HG03342 (cell line): ENCODE measurements around the gene ADAM12.
"Not testable (repeated sequence)": the region's sequence is repeated elsewhere in the genome, so short reads cannot be mapped to it uniquely, and the experiment has no call there.

Experiments used
- ATAC-seq: cut with Tn5 transposase; IDR thresholded peaks from one replicate; pipeline ENCODE4 v1.9.1; 2021; ENCODE audit warnings: mild to moderate bottlenecking, moderate library complexity; ENCODE audit not compliant: unreplicated experiment

Gene ADAM12

DNA sequence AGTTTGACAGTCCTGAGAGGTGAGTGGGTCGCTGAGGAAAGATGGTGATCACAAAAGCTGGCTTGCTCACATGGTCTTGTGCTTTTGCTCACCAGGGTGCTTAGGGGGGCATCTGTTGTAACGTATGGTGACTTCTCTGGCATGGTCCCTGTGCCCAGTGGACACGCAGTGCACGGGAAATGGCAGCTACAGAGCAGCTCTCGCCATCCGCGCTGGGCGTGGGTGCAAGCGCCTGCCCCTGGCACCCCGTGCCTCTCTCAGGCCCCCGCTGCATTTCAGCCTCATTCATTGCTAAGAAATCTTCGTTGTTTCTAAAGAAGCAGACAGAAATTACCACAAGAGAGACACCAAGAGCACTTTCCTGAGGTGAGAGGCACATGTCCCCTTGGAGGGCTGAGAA lies 390.7 kb downstream of the ADAM12 start:
- ATAC-seq: no peak

DNA sequence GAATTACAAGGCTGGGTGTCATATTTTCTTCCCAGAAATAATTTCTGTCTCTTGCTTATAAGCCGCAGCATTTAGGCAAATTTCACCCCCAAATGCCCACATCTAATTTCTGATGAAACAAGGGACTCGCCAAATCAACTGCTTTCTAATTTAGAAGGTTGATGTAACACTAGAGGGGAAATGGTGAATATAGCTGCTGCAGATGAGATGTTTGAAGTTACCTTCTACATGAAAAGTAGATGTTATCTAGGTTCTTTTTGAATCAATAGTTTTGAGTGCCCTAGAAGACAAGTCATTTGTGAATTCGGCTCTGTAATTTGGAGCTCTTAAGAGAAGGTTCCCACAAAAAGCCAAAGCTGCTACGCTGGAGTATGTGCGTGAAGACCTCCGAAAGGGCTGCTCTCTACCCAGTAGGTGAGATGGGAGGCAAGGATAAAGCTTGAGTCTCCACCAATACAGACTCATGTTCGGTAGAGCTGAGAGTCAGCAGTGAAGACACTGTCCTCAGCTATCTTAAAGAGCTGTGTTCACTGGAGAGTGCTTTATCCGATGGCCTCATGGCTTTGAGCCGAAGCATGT lies 392.5 kb downstream of the ADAM12 start:
- no peak for ATAC-seq

- ATAC-seq: no peak
Observed at GRCh38 chr10:125994601-125995000, 393.7 kb downstream of the ADAM12 start.

DNA sequence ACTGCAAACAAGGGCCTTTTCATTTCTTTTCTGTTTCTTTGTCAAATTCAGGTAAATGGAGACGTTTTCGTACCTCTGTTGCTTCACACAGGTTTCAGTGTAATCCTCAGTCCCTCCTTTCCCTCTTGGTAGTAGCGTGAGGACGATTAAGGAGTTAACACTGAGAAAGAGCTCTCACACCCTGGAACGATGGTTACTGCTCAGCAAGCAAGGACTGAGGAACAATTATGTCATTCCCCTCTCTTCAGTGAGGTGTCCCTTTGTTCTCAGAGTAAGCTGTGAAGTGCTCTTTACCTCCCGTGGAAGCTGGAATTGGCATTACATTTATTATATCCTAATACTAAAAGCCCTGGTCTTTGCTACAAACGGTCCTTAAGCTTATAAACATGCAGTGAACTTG lies 396.0 kb downstream of the ADAM12 start:
- ATAC-seq: no peak

GRCh38 chr10:125991392-125991791 lies 396.9 kb downstream of the ADAM12 start:
- no peak for ATAC-seq

DNA sequence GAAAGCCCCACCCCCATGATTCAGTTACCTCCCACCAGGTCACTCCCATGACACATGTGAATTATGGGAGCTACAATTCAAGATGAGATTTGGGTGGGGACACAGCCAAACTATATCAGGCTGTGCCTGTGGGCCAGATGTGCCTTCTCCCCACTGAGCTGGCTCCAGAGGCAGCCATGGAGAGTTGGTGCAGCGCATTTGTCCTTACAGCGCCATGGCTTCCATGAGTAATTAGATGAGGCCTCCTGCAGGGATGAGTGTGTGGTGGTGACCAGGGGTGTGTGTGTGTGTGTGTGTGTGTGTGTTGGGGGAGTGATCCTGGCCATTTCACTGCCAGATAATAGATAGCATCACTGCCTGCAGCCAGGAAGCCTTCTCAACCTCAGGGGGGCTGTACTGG lies 397.3 kb downstream of the ADAM12 start:
- no peak for ATAC-seq

DNA sequence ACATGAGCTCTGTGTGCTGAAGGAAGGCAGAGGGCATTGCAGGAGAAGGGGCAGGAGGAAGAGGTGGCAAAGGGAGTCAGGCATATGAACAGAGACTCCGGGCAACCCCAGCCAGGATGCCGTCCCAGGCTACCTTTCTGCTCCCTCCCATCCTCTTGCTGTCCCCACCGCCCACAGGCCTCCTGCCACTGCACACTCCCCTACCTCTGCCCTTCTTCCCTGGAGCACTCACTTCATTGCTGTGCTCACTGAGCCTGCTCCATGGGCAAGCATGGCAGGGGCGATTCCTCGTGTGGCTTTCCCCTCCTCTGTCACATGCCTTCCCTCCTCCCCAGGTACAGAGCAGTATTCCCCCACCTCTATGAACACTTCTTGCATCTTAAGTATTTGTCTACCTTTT lies 398.5 kb downstream of the ADAM12 start:
- no peak for ATAC-seq

- ATAC-seq: no peak
Observed at GRCh38 chr10:125985557-125986240, 402.6 kb downstream of the ADAM12 start.

- ATAC-seq: no peak
Observed at GRCh38 chr10:125984865-125985495, 403.3 kb downstream of the ADAM12 start.

DNA sequence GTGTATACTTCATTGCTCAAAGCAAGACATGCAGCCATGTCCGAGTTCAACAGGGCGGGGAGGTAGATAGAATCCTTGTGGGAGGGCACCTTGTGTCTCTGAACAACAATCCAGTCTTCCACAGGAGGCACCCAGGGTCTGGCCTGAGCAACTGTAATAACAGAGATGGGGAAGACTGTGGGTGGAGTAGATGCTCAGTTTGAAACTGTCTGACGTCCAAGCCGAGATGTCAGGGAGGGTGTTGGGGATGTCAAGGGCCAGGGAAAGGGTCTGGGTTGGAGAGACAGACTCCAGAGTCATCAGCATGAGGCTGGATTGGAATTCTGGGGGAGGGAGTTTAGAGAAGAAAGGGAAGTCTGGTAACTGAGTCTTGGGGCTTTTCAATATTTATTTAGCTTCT lies 403.9 kb downstream of the ADAM12 start:
- ATAC-seq: no peak

DNA sequence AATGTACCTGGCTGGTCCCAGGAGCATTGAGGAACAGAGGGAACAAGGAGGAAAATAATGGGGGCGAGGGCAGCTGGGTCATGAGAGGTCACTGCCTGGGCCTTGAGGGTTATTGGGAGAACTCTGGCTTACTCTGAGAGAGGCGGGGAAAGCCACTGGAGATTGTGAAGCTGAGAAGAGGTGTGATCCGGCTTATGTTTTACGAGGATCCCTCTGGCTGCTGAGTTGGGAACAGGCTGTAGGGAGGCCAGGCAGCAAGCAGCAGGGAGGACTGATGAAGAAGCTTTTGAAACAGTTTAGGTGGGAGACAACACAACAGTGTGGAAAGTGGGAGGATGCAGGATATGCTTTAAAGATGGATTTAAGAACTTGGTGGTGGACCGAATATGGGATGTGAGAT lies 404.6 kb downstream of the ADAM12 start:
- ATAC-seq: no peak

DNA sequence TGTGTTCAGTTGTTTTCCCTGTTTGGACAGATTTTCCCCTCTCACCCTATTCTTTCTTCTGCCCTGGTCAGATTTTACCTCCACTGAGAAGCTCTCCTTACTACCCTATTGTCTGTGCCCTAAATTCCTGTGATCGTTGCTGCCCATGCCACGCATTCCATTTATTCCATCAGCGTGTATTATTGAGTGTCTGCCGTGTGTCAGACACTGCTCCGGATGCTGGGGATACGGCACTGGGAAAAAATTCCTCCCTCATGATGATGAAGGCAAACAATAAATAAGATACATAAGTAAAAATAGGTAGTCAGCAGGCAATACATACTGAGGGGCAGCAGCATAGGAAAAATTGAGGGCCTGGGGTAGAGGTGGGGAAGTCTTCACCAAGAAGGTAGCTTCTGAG lies 405.1 kb downstream of the ADAM12 start:
- ATAC-seq: no peak

DNA sequence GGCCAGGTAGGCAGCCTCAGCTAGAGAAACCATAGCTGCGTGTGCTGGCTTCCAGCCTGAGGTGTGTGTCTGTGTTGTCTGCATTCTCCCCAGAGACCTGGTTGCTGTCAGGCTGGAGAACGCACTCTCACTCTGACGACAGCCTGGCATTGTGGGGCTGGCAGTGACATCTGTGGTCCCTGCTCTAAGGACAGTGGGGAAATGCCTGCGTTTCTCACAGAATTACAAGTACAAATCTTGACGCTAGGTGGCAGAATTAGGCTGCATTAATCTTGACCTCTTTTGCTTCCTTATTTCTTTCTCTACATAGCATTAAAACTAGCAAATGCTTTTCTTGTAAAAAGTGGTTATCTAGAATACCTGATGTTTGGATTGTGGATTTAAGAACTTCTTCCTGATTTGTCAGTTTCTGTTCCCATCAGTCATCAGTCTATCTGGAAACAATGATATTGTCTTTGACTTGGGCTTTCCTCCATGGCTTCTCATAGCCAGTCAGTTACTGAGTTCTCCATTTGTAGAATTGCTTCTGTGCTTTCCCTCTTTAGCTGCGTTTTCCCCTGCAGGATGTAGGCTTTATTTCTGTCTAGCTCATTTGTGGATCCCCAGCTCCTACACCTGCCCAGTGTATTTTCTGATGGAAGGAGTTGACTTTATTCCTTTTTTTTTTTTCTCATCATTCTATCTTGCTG lies 405.9 kb downstream of the ADAM12 start:
- peak; percentile 84 for ATAC-seq

- no peak for ATAC-seq
Observed at GRCh38 chr10:125980521-125981035, 407.7 kb downstream of the ADAM12 start.

- no peak for ATAC-seq
Observed at GRCh38 chr10:125979976-125980375, 408.3 kb downstream of the ADAM12 start.

GRCh38 chr10:125976960-125977605 lies 411.2 kb downstream of the ADAM12 start:
- no peak for ATAC-seq

DNA sequence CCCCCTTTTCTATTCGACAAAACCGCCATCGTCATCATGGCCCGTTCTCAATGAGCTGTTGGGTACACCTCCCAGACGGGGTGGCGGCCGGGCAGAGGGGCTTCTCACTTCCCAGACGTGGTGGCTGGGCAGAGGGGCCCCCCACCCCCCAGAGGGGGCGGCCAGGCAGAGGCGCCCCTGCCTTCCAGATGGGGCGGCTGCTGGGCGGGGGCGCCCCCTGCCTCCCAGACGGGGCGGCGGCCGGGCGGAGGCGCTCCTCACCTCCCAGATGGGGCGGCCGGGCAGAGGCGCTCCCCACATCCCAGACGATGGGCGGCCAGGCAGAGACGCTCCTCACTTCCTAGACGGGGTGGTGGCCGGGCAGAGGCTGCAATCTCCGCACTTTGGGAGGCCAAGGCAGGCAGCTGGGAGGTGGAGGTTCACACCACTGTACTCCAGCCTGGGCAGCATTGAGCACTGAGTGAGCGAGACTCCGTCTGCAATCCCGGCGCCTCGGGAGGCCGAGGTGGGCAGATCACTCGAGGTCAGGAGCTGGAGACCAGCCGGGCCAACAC lies 418.1 kb downstream of the ADAM12 start:
- not testable (repeated sequence) for ATAC-seq

DNA sequence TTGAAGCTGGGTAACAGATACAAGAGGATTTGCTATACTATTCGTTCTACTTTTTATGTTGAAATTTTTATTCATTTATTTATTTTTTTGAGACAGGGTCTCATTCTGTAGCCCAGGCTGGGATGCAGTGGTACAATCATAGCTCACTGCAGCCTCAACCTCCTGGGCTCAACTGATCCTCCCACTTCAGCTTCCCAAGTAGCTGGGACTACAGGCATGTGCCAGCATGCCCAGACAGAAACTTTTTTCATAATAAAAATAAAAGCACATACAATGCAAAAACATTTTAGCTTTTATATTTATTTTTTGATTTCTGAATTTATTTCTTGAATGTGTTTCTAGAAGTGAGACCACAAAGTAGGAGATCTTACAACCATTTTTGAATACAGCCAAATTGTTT lies 420.7 kb downstream of the ADAM12 start:
- no peak for ATAC-seq

DNA sequence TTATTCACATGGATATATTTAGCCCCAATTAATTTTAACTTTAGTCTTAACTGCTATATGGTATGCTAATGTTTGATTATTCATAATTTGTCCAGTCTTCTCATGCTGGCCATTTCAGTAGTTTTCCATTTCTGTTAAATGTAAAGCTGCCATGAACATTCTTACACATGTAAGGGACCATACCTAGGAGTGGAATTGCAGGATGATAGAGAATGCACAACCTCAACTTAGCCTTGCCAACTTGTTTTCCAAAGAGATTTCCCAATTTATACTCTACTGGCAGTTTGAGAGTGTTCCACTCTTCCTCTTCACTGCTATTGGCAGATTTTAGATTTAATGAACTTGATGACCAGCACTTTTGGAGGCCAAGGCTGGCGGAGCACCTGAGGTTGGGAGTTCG lies 423.7 kb downstream of the ADAM12 start:
- ATAC-seq: no peak
